Neural cell (in vitro differentiated cells): ENCODE data around the gene SLC26A5.

Source experiments
- CTCF ChIP-seq: fragments of 450-650 bp; IDR thresholded peaks from 2 replicates; pipeline ENCODE4 v1.5.1; 2014; ENCODE audit warnings: antibody characterized with exemption, mild to moderate bottlenecking, moderate library complexity; ENCODE audit not compliant: poor library complexity, severe bottlenecking
- EP300 ChIP-seq: fragments of 450-650 bp; conservative IDR thresholded peaks from 2 replicates; pipeline ENCODE4 v1.6.1; 2014; ENCODE audit warnings: antibody characterized with exemption, mild to moderate bottlenecking, moderate library complexity; ENCODE audit not compliant: poor library complexity, severe bottlenecking
- EZH2 ChIP-seq: fragments of 200-600, 300-800 bp; shearing (Covaris generic), sonication (generic); IDR thresholded peaks from 2 replicates; pipeline ENCODE4 v1.6.1; 2014; ENCODE audit warnings: antibody characterized with exemption, low read length, borderline replicate concordance, mild to moderate bottlenecking; ENCODE audit not compliant: insufficient read depth, poor library complexity, severe bottlenecking

GRCh38 chr7:103373866-103374643, 72.0 kb downstream of the SLC26A5 start:
- TF ChIP-seq EZH2 (no peak), EP300 (no peak), CTCF (no peak)
